Effector memory CD8-positive, alpha-beta T cell (primary cell): Measurements from ENCODE around the gene C10orf90.

Source experiments
- ATAC-seq: fragments of 150-1000 bp; cut with Tn5 transposase; replicated peaks from 2 replicates; pipeline ENCODE4 v1.10.0; 2021; ENCODE audit warnings: mild to moderate bottlenecking, moderate library complexity
- DNase-seq, 3 experiments: peaks; one replicate each; pipeline ENCODE4 v3.0.0; 2021
- H3K27ac Mint-ChIP-seq, 2 donors: one replicate each; pipeline ENCODE4 v1.8.0; 2022; ENCODE audit warnings: mild to moderate bottlenecking in 2 of 2, mixed read lengths in 2 of 2, moderate library complexity in 2 of 2
- H3K27me3 Mint-ChIP-seq, 2 donors: one replicate each; pipeline ENCODE4 v1.8.0; 2022; ENCODE audit warnings: mixed read lengths in 2 of 2
- H3K36me3 Mint-ChIP-seq: one replicate; pipeline ENCODE4 v1.8.0; 2022; ENCODE audit warnings: mild to moderate bottlenecking, moderate library complexity, mixed read lengths; ENCODE audit not compliant: insufficient read depth
- H3K4me1 Mint-ChIP-seq, 2 donors: one replicate each; pipeline ENCODE4 v1.8.0; 2022; ENCODE audit warnings: low read depth in 2 of 2, mixed read lengths in 2 of 2
- H3K4me3 Mint-ChIP-seq, 2 donors: one replicate each; pipeline ENCODE4 v1.8.0; 2022; ENCODE audit warnings: mild to moderate bottlenecking in 2 of 2, mixed read lengths in 2 of 2, moderate library complexity in 2 of 2
- H3K9me3 Mint-ChIP-seq, 2 donors: one replicate each; pipeline ENCODE4 v1.8.0; 2022; ENCODE audit warnings: mixed read lengths in 2 of 2

C10orf90 gene

GRCh38 chr10:126408953-126409641 is 261.4 kb downstream of the C10orf90 start:
- H3K4me1 Mint-ChIP-seq: no peaks in the 10 kb centered on the region
- H3K4me3 Mint-ChIP-seq: no peak overlapping the region
- DNase-seq: no peak
- H3K9me3 Mint-ChIP-seq: no peaks in the 10 kb centered on the region
- no peaks in the 10 kb centered on the region for H3K27me3 Mint-ChIP-seq
- peak overlapping the region in 1 of 2 donors; percentile 29 for H3K27ac Mint-ChIP-seq
- H3K36me3 Mint-ChIP-seq: no peaks in the 10 kb centered on the region
- ATAC-seq: no peak

- Mint-ChIP-seq H3K9me3 (no peaks in the 10 kb centered on the region), H3K27me3 (no peaks in the 10 kb centered on the region), H3K27ac (no peak overlapping the region), H3K4me3 (no peak overlapping the region), H3K36me3 (no peaks in the 10 kb centered on the region), H3K4me1 (no peaks in the 10 kb centered on the region)
- DNase-seq (no peak), ATAC-seq (no peak)
These were observed 262.7 kb downstream of the C10orf90 start for GRCh38 chr10:126407831-126408230.

- H3K36me3 Mint-ChIP-seq: no peaks in the 10 kb centered on the region
- DNase-seq (no peak), ATAC-seq (no peak)
- H3K4me1 Mint-ChIP-seq: no peaks in the 10 kb centered on the region
- H3K4me3 Mint-ChIP-seq: no peak overlapping the region
- H3K27ac Mint-ChIP-seq: no peak overlapping the region
- no peaks in the 10 kb centered on the region for H3K27me3 Mint-ChIP-seq
- no peaks in the 10 kb centered on the region for H3K9me3 Mint-ChIP-seq
These were observed 265.2 kb downstream of the C10orf90 start for GRCh38 chr10:126405239-126405775.

- no peak for ATAC-seq
- Mint-ChIP-seq H3K9me3 (no peaks in the 10 kb centered on the region), H3K4me3 (no peak overlapping the region), H3K4me1 (no peaks in the 10 kb centered on the region), H3K36me3 (no peaks in the 10 kb centered on the region), H3K27me3 (no peaks in the 10 kb centered on the region), H3K27ac (no peak overlapping the region)
- DNase-seq: no peak
These were observed 267.5 kb downstream of the C10orf90 start for GRCh38 chr10:126402721-126403695.

- Mint-ChIP-seq H3K4me3 (no peak overlapping the region), H3K27me3 (no peaks in the 10 kb centered on the region), H3K27ac (no peak overlapping the region), H3K9me3 (peaks cover 0 to 3% of the 10 kb centered on the region in 2 donors), H3K4me1 (peaks cover 0 to 3% of the 10 kb centered on the region in 2 donors), H3K36me3 (no peaks in the 10 kb centered on the region)
- no peak for ATAC-seq
- DNase-seq: no peak
These were observed 269.9 kb downstream of the C10orf90 start for GRCh38 chr10:126400641-126401040.

- no peak for DNase-seq
- Mint-ChIP-seq H3K27ac (no peak overlapping the region), H3K4me3 (no peak overlapping the region), H3K36me3 (no peaks in the 10 kb centered on the region), H3K4me1 (peaks cover 0 to 5% of the 10 kb centered on the region in 2 donors), H3K9me3 (peaks cover 7 to 8% of the 10 kb centered on the region in 2 donors), H3K27me3 (no peaks in the 10 kb centered on the region)
- ATAC-seq: no peak
These were observed 271.6 kb downstream of the C10orf90 start for GRCh38 chr10:126398924-126399323.

- no peaks in the 10 kb centered on the region for H3K27me3 Mint-ChIP-seq
- H3K27ac Mint-ChIP-seq: peak overlapping the region in 1 of 2 donors; percentile 38
- ATAC-seq (peak; percentile 77), DNase-seq (no peak)
- no peaks in the 10 kb centered on the region for H3K36me3 Mint-ChIP-seq
- H3K9me3 Mint-ChIP-seq: peaks cover 7 to 8% of the 10 kb centered on the region in 2 donors
- peaks cover 0 to 5% of the 10 kb centered on the region in 2 donors for H3K4me1 Mint-ChIP-seq
- H3K4me3 Mint-ChIP-seq: peak overlapping the region in 1 of 2 donors; percentile 38
These were observed 272.1 kb downstream of the C10orf90 start for GRCh38 chr10:126398383-126398743.

GRCh38 chr10:126397640-126398382 is 272.7 kb downstream of the C10orf90 start:
- ATAC-seq: peak; percentile 21
- peaks cover 0 to 5% of the 10 kb centered on the region in 2 donors for H3K4me1 Mint-ChIP-seq
- peaks cover 7 to 8% of the 10 kb centered on the region in 2 donors for H3K9me3 Mint-ChIP-seq
- H3K4me3 Mint-ChIP-seq: peak overlapping the region in 1 of 2 donors; percentile 38
- peak overlapping the region in 1 of 2 donors; percentile 38 for H3K27ac Mint-ChIP-seq
- H3K27me3 Mint-ChIP-seq: no peaks in the 10 kb centered on the region
- H3K36me3 Mint-ChIP-seq: peaks cover 2% of the 10 kb centered on the region
- DNase-seq: no peak

- ATAC-seq (no peak), DNase-seq (no peak)
- Mint-ChIP-seq H3K36me3 (peaks cover 7% of the 10 kb centered on the region), H3K4me3 (no peak overlapping the region), H3K9me3 (peaks cover 7 to 8% of the 10 kb centered on the region in 2 donors), H3K27me3 (no peaks in the 10 kb centered on the region), H3K4me1 (peaks cover 0 to 8% of the 10 kb centered on the region in 2 donors), H3K27ac (peak overlapping the region in 1 of 2 donors; percentile 60)
These were observed 273.3 kb downstream of the C10orf90 start for GRCh38 chr10:126397156-126397555.

GRCh38 chr10:126394948-126395347 is 275.5 kb downstream of the C10orf90 start:
- DNase-seq (no peak), ATAC-seq (no peak)
- Mint-ChIP-seq H3K27ac (no peak overlapping the region), H3K4me1 (peaks cover 0 to 21% of the 10 kb centered on the region in 2 donors), H3K36me3 (peaks cover 9% of the 10 kb centered on the region), H3K9me3 (peaks cover 7 to 8% of the 10 kb centered on the region in 2 donors), H3K27me3 (no peaks in the 10 kb centered on the region), H3K4me3 (no peak overlapping the region)

- Mint-ChIP-seq H3K4me1 (peaks cover 0 to 27% of the 10 kb centered on the region in 2 donors), H3K36me3 (peaks cover 12% of the 10 kb centered on the region), H3K27me3 (no peaks in the 10 kb centered on the region), H3K27ac (peak overlapping the region in 1 of 2 donors; percentile 92), H3K9me3 (peaks cover 7 to 8% of the 10 kb centered on the region in 2 donors), H3K4me3 (peak overlapping the region in 1 of 2 donors; percentile 76)
- ATAC-seq (peak; percentile 9), DNase-seq (no peak)
These were observed 277.4 kb downstream of the C10orf90 start for GRCh38 chr10:126393076-126393475.

- peak; percentile 41 for ATAC-seq
- no peak for DNase-seq
- H3K36me3 Mint-ChIP-seq: peaks cover 12% of the 10 kb centered on the region
- peak overlapping the region in 1 of 2 donors; percentile 92 for H3K27ac Mint-ChIP-seq
- peaks cover under 1 to 2% of the 10 kb centered on the region in 2 donors for H3K27me3 Mint-ChIP-seq
- H3K4me1 Mint-ChIP-seq: peaks cover 0 to 27% of the 10 kb centered on the region in 2 donors
- peak overlapping the region in 1 of 2 donors; percentile 76 for H3K4me3 Mint-ChIP-seq
- peaks cover 7 to 8% of the 10 kb centered on the region in 2 donors for H3K9me3 Mint-ChIP-seq
These were observed 278.0 kb downstream of the C10orf90 start for GRCh38 chr10:126392469-126392868.

GRCh38 chr10:126392068-126392467 is 278.4 kb downstream of the C10orf90 start:
- Mint-ChIP-seq H3K4me3 (peak overlapping the region in 1 of 2 donors; percentile 76), H3K27me3 (peaks cover 4 to 6% of the 10 kb centered on the region in 2 donors)
- peak; percentile 24 for ATAC-seq

More at GRCh38 chr10:126392068-126392467, 278.4 kb downstream of the C10orf90 start:
- Mint-ChIP-seq H3K27ac (peak overlapping the region in 1 of 2 donors; percentile 92), H3K36me3 (peaks cover 16% of the 10 kb centered on the region), H3K9me3 (peaks cover 7 to 10% of the 10 kb centered on the region in 2 donors), H3K4me1 (peaks cover 0 to 29% of the 10 kb centered on the region in 2 donors)
- no peak for DNase-seq
